Measurements from ENCODE around the gene RCL1. TPM values are rescaled to one million over a fixed set of nuclear protein-coding genes. Genes with fewer than 3 reads are reported as not detected.
A peak's percentile ranks its signal among the peaks of the same experiment; 100 is the strongest.

The RCL1 gene
- total RNA-seq, 4 donors from 2014 or later: 54.1 to 97.3 (median 88.8) TPM

- no peak for ATAC-seq (ENCODE audit: low FRiP score)
- TF ChIP-seq CTCF (IDR thresholded peaks at IDR 0.05): no peak
- DNase-seq (ENCODE audit: low spot score): no peak
Observed at GRCh38 chr9:4828761-4829160, 36.0 kb downstream of the RCL1 start.

GRCh38 chr9:4829969-4830368 is 37.2 kb downstream of the RCL1 start:
- ATAC-seq (ENCODE audit: low FRiP score) (no peak), DNase-seq (ENCODE audit: low spot score) (no peak)
- TF ChIP-seq CTCF (IDR thresholded peaks at IDR 0.05): no peak

GRCh38 chr9:4830699-4831098 is 38.0 kb downstream of the RCL1 start:
- DNase-seq (ENCODE audit: low spot score) (no peak), ATAC-seq (ENCODE audit: low FRiP score) (no peak)
- no peak for TF ChIP-seq CTCF (IDR thresholded peaks at IDR 0.05)

GRCh38 chr9:4831119-4831518 is 38.4 kb downstream of the RCL1 start:
- no peak for DNase-seq (ENCODE audit: low spot score)
- no peak for ATAC-seq (ENCODE audit: low FRiP score)
- no peak for TF ChIP-seq CTCF (IDR thresholded peaks at IDR 0.05)

- ATAC-seq (ENCODE audit: low FRiP score): no peak
- DNase-seq (ENCODE audit: low spot score): no peak
- TF ChIP-seq CTCF (IDR thresholded peaks at IDR 0.05): no peak
Observed at GRCh38 chr9:4831944-4832343, 39.2 kb downstream of the RCL1 start.

- no peak for TF ChIP-seq CTCF (IDR thresholded peaks at IDR 0.05)
- DNase-seq (ENCODE audit: low spot score): no peak
- peak; percentile 21 for ATAC-seq (ENCODE audit: low FRiP score)
Observed at GRCh38 chr9:4832786-4833579, 40.2 kb downstream of the RCL1 start.

Data from omental fat pad (tissue), 4 donors.